HG03108 (cell line): ENCODE data around the gene ABCA3.
A peak's percentile ranks its signal among the peaks of the same experiment; 100 is the strongest.

ENCODE experiments used
- ATAC-seq: cut with Tn5 transposase; IDR thresholded peaks from one replicate; pipeline ENCODE4 v1.9.1; 2021; ENCODE audit warnings: moderate library complexity; ENCODE audit not compliant: unreplicated experiment

Gene ABCA3

DNA sequence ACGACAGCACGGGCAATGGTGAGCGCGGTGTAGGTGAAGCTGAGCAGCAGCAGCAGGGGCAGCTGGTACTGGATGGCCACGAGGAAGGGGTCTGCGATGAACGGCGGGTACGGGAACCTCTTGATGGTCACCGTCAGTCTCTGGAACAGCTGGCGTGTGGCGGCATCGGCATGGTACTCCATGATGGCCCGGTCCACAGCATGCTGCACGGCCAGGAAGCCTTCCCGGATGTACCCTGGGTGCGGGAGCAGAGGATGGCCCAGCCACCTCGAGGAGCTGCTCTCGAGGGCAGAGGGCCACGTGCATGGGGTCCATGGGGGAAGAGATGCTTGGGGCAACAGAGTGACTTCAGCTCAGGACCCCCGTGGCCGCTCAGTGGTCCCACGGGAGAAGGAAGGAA, 20.9 kb downstream of the ABCA3 start:
- ATAC-seq = no peak

- ATAC-seq = no peak
Measured at GRCh38 chr16:2317231-2318020, 23.1 kb downstream of the ABCA3 start.

- ATAC-seq = no peak
Measured at GRCh38 chr16:2308089-2308962, 32.2 kb downstream of the ABCA3 start.

DNA sequence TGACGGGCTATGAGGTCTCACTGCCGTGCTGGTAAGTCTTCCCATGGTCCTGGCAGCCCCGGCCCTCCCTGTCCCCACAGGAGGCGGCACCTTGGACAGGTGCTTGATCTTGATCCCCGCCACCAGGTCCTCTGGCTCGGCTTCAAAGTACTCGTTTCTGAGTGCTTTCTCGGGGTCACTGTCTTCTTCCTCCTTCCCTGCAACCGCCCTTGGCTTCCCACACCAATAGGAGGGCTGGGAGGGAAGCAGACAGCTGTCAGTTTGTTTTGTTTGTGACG, 40.7 kb downstream of the ABCA3 start:
- no peak for ATAC-seq

DNA sequence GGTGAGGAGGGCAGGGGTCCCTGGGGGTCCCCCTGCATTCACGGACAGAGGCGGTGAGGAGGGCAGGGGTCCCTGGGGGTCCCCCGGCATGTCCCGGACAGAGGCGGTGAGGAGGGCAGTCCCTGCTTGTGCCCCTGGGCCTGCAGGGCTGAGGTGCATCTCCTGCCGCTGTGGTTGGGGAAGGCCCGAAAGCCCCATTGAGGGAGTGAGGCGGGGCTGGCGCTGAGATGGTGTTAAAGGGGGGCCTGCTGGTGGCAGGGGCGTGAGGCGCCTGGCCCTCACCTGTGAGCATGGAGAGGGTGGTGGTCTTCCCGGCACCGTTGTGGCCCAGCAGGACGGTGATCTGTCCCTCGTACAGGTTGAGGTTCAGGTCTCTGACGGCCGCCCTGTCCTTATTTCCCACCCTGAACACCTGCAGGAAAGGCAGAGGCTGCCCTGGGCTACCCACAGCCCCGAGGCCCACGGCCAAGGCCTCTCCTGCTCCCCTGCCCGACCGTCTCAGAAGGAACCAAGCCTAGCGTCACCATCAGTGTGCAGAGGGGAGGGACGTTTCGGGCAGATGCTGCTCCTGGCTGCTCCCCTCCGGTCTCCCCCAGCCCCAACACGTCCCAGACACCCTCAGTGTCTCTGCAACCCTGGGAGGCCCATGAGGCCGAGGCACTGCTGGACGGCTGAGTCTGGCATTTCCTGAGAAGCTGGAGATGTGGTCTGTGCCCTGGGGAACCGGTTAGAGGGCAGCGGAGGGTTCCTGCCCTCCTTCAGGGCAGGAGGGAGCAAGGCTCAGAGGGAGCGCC, 41.2 kb downstream of the ABCA3 start:
- no peak for ATAC-seq

GRCh38 chr16:2298621-2299020, 41.9 kb downstream of the ABCA3 start:
- ATAC-seq = no peak

- ATAC-seq = no peak
Measured at GRCh38 chr16:2297506-2297860, 43.0 kb downstream of the ABCA3 start.

DNA sequence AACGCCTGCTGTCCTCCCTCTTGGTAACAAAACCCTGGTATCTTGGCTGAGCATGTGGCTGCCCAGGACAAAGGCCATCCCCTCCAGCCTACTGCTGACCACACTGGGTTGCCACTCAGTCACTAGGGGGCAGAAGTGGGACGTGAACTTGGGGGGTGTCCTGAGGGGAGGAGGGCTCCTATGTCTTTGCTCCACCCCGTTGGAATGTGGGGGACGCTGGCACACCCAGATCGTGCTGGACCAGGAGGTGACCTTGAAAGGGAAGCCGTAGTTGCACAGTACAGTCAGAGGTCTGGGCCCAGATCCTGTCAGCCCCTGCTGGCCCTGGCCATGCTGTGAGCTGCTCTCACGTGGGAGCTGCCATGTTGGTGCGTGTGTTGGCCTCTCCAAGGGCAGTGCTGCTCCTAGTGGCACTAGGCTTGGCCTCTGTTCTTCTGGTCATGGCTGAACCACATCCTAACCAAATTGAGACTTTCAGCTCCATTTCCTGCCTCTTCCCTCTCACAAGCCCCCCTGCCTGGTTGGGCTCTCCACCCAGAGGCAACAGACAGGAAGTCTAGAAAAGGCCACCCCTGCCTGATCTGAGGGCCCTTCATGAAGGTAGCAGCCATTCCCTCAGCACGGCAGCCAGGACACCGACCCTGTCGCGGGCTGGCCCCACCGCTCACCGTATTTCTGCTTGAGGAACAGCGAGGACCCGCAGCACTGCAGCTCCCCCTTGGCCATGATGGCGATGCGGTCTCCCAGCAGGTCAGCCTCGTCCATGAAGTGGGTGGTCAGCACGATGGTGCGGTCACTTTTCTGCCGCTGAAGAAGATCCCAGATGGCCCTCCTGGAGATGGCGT, 43.6 kb downstream of the ABCA3 start:
- no peak for ATAC-seq

GRCh38 chr16:2295056-2295798, 45.3 kb downstream of the ABCA3 start:
- ATAC-seq = peak; percentile 57

GRCh38 chr16:2292221-2292620, 48.3 kb downstream of the ABCA3 start:
- ATAC-seq = no peak

- no peak for ATAC-seq
Measured at GRCh38 chr16:2289282-2289681, 51.2 kb downstream of the ABCA3 start.

GRCh38 chr16:2288726-2289125, 51.8 kb downstream of the ABCA3 start:
- ATAC-seq = no peak

DNA sequence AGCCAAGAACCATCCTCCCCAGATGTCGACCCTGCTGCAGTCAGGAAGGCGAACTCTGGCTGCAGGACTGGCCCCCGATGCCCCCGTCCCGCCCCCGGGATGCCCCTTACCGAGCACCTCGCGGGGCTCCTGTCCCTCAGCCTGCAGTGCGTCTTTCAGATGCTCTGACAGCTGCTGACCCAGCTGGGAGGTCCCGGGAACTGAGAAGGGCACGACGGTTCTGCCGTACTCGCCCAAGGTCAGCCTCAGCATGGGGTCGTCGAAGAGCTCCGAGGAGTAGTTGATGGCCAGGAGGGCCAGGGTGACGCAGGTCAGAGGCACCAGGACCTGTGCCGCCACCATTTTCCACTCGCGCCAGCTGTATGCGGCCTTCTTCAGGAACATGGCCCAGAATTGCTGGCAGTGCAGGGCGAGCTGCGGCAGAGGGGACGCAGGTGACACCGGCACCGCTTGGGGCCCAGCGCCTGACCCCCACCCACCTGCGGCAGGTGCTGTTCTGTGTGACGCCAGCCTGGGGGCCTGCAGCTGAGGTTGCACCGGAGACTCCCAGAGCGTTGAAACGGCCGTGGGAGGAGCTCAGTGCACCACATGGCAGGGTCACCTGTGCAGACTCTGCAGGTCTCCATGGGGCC, 52.5 kb downstream of the ABCA3 start:
- no peak for ATAC-seq

- no peak for ATAC-seq
Measured at GRCh38 chr16:2286550-2286949, 54.0 kb downstream of the ABCA3 start.

GRCh38 chr16:2285731-2286191, 54.8 kb downstream of the ABCA3 start:
- ATAC-seq = no peak

- no peak for ATAC-seq
Measured at GRCh38 chr16:2284797-2285576, 55.5 kb downstream of the ABCA3 start.

DNA sequence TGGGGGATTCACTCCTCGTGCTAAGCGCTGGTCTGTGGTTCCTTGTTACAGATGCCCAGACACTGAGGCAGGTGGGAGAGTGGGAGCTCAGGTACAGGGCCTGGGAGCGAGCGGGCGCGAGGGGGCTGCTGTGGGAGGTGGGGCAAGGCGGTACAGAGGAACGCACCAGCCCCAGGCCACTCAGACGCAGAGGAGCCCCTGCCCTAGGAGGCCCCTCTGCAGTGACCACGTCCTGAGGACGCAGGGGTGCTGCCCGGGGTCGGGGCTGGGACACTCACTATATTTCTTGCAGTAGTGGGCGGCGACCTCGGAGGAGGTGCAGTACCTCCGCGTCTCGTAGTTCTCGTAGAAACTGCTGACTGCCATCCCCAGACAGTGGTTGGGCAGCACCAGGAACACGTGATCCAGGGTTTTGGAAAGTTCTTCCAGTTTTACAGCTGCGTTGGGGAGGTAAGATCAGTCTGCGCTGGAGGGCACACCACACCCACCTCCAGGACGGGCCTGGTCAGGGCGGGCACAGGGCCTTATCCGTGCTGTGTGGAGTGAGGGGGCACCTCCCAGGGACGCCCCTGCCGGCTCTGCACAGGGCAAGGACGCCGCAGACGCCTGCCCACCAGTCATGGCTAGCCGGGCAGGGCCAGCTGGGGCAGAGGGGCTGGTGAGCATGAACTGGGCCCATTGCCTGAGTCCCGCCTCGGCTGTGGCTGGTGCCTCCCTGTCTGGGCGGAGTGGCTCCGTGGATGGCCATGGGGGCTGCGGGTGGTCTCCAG, 56.3 kb downstream of the ABCA3 start:
- no peak for ATAC-seq
